ENCODE results near the gene MAN2A2.
"Not testable (repeated sequence)": the region's sequence is repeated elsewhere in the genome, so short reads cannot be mapped to it uniquely, and the experiment has no call there.

The MAN2A2 gene

GRCh38 chr15:90871716-90872485 is 31.2 kb upstream of the MAN2A2 start:
- no peak for DNase-seq

- no peak for DNase-seq
These were observed 30.5 kb upstream of the MAN2A2 start for GRCh38 chr15:90872486-90873184.

DNA sequence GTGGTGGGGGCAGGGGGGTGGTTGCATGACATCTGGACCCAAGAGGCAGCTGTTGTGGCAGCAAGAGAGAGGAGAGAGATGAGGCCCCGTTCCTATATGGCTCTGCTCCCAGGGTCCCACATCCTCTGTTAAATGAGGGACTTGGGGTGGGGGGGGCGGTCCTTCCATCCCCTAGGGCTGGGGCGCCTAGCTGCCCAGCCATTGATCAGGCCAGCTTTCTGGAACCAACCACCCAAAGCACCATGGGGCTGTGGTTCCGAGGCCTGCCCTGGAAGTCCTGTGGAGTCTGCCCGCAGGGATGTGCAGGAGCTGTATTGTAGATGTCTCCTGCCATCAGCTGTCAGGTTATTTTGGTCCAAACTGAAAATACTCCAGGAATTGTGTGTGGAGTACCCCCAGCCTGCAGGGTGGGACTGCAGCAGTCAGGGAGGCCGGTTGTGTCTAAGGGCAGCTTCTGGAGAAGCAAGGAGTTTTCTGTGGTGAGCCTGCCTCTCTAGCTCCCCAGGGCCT is 29.6 kb upstream of the MAN2A2 start:
- DNase-seq: no peak

GRCh38 chr15:90873998-90874605 is 29.0 kb upstream of the MAN2A2 start:
- no peak for DNase-seq

DNA sequence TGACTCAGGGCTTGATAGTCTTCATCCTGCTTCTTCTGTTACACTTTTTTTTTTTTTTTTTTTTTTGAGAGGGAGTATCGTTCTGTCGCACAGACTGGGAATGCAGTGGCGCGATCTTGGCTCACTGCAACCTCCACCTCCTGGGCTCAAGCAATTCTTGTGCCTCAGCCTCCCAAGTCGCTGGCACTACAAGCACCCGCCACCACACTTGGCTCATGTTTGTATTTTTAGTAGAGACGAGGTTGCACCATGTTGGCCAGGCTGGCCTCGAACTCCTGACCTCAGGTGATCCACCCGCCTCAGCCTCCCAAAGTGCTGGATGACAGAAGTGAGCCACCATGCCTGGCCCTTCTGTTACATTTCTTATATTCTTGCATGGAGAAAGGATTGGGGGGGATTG is 28.1 kb upstream of the MAN2A2 start:
- DNase-seq: not testable (repeated sequence)

DNA sequence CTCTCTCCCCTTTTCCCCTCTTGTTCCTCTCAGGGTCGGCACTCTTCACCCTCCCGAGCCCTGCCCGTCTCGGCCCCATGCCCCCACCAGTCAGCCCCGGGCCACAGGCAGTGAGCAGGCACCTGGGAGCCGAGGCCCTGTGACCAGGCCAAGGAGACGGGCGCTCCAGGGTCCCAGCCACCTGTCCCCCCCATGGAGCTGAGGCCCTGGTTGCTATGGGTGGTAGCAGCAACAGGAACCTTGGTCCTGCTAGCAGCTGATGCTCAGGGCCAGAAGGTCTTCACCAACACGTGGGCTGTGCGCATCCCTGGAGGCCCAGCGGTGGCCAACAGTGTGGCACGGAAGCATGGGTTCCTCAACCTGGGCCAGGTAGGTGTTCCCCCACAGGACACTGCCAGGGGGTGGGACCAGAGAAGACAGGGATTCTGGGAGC is 27.5 kb upstream of the MAN2A2 start:
- no peak for DNase-seq

GRCh38 chr15:90876046-90876445 is 27.1 kb upstream of the MAN2A2 start:
- DNase-seq: no peak

DNA sequence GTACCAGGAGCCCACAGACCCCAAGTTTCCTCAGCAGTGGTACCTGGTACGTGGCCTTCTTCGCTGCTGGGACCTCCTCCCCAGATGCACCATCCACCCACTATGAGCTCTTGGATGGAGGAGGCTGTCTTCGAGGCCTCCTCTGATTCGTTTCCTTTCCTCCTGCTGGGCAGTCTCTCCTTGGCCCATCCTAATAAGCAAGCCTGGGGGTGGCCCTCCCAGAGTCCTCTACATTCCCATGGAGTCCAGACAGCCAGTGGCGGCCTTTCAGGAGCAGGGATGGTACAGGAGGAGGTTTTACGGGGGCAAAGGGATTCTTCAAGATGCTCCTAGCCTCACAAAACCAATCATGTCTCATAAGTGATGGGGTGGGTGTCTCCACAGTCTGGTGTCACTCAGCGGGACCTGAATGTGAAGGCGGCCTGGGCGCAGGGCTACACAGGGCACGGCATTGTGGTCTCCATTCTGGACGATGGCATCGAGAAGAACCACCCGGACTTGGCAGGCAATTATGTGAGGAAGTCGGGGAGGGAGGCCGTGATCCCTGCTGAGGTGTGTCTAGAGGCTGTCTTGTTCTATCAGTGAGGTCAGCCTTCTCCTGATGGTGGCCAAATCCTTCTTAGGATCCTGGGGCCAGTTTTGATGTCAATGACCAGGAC is 26.5 kb upstream of the MAN2A2 start:
- no peak for DNase-seq

- no peak for DNase-seq
These were observed 25.8 kb upstream of the MAN2A2 start for GRCh38 chr15:90877315-90877714.

DNA sequence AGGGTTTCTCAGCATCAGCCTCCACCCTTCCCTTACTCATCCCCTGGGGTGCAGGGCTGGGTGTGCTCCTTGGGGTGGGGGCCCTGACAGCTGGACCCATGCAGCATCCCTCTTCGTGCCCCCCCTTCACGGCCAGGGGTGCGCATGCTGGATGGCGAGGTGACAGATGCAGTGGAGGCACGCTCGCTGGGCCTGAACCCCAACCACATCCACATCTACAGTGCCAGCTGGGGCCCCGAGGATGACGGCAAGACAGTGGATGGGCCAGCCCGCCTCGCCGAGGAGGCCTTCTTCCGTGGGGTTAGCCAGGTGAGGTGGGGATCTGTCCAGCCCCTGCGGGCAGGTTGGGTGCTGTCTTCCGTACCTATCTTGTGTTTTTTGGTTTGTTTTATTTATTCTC is 25.1 kb upstream of the MAN2A2 start:
- no peak for DNase-seq

DNA sequence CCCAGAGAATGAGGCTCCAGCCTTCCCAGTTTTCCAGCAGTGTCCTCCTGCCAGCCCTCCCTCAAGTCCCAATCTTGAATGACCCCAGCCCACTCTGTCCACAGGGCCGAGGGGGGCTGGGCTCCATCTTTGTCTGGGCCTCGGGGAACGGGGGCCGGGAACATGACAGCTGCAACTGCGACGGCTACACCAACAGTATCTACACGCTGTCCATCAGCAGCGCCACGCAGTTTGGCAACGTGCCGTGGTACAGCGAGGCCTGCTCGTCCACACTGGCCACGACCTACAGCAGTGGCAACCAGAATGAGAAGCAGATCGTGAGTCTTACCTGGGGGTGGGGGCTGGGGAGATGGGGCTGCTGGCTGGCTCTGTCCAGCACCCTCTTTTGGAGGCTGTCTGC is 24.4 kb upstream of the MAN2A2 start:
- no peak for DNase-seq

DNA sequence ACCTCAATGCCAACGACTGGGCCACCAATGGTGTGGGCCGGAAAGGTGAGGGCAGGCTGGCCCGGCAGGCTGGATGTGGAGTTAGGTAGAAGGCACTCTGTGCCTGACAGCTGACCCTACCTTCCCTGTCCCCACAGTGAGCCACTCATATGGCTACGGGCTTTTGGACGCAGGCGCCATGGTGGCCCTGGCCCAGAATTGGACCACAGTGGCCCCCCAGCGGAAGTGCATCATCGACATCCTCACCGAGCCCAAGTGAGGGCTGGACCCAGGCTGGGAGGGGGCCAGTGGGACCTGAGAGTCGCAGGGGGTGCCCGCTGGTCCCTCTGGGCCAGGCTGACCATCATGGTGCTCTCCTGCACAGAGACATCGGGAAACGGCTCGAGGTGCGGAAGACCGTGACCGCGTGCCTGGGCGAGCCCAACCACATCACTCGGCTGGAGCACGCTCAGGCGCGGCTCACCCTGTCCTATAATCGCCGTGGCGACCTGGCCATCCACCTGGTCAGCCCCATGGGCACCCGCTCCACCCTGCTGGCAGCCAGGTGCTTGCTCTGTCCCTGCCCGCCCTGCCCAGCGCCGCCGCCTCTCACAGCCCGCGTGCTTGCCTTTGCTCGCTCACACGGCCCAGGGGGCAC is 23.3 kb upstream of the MAN2A2 start:
- no peak for DNase-seq

DNA sequence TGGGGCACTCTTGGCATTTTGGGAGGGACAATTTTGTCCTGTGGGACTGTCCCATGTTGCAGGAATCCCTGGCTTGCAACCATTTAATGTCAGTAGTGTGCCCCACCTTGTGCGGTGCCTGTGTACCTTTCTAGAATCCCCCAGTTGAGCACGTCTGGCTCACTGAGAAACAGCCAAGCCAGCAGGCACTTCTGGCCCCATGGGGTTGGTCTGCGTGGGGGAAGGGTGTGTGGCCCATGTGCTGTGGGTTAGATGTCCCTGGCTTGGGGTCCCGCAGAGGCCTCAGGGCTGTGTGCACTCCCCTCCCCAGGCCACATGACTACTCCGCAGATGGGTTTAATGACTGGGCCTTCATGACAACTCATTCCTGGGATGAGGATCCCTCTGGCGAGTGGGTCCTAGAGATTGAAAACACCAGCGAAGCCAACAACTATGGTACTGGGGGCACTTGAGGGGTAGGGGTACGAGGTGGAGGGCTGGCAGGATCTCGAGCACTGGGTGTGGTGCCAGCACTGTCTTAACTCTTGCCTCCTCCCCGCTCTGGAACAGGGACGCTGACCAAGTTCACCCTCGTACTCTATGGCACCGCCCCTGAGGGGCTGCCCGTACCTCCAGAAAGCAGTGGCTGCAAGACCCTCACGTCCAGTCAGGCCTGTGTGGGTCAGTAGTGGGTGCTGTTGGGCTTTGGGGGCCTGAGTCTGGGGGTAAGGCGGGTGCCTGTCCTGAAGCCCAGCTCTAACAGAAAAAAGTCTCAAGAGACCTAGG is 22.5 kb upstream of the MAN2A2 start:
- no peak for DNase-seq

DNA sequence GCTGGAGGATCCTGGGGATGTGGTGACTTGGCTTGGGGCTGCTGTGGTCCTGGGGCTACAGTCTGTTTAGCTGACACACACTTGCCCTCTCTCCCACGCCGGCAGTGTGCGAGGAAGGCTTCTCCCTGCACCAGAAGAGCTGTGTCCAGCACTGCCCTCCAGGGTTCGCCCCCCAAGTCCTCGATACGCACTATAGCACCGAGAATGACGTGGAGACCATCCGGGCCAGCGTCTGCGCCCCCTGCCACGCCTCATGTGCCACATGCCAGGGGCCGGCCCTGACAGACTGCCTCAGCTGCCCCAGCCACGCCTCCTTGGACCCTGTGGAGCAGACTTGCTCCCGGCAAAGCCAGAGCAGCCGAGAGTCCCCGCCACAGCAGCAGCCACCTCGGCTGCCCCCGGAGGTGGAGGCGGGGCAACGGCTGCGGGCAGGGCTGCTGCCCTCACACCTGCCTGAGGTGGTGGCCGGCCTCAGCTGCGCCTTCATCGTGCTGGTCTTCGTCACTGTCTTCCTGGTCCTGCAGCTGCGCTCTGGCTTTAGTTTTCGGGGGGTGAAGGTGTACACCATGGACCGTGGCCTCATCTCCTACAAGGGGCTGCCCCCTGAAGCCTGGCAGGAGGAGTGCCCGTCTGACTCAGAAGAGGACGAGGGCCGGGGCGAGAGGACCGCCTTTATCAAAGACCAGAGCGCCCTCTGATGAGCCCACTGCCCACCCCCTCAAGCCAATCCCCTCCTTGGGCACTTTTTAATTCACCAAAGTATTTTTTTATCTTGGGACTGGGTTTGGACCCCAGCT is 21.7 kb upstream of the MAN2A2 start:
- no peak for DNase-seq

DNA sequence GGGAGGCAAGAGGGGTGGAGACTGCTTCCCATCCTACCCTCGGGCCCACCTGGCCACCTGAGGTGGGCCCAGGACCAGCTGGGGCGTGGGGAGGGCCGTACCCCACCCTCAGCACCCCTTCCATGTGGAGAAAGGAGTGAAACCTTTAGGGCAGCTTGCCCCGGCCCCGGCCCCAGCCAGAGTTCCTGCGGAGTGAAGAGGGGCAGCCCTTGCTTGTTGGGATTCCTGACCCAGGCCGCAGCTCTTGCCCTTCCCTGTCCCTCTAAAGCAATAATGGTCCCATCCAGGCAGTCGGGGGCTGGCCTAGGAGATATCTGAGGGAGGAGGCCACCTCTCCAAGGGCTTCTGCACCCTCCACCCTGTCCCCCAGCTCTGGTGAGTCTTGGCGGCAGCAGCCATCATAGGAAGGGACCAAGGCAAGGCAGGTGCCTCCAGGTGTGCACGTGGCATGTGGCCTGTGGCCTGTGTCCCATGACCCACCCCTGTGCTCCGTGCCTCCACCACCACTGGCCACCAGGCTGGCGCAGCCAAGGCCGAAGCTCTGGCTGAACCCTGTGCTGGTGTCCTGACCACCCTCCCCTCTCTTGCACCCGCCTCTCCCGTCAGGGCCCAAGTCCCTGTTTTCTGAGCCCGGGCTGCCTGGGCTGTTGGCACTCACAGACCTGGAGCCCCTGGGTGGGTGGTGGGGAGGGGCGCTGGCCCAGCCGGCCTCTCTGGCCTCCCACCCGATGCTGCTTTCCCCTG is 21.0 kb upstream of the MAN2A2 start:
- DNase-seq: no peak

- no peak for DNase-seq
These were observed 20.1 kb upstream of the MAN2A2 start for GRCh38 chr15:90882781-90883525.

DNA sequence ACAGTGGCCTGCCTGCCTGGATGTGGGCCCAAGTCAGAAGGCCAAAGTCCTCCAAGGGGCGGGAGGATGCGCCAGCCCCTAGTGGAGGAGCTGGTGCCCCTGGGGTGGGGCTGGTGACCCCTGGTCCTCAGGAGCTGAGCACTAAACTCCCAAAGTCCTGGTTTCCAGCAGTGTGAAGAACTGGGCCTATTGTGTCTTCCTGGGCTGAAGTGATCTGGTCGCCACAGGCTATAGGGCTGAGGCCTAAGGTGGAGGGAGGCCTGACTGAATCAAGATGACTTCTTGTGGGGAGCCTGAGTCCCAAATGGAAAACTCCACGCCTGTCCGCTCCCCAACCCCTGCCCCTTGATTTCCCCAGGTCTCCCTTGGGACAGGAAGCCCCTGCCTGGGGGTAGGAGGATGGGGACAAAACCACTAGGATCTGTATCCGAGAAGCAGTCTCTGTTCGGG is 19.6 kb upstream of the MAN2A2 start:
- DNase-seq: no peak

- DNase-seq: no peak
These were observed 19.0 kb upstream of the MAN2A2 start, which contains the start of gene FES for GRCh38 chr15:90883976-90884718. FES (plus strand) TSS chr15:90884504; CDS start chr15:90885046, 542 bp downstream.
